K562 treated with DMSO at 1 percent for 4 hours (cell line): ENCODE results near the gene OR5L1. TPM values are rescaled to one million over a fixed set of nuclear protein-coding genes. Genes with fewer than 3 reads are reported as not detected.

Source experiments
- total RNA-seq: library from RNA; unstranded; fragments of 300-600 nt; gene quantifications from 2 replicates; pipeline ENCODE4 v1.2.3, GENCODE V29; 2022; ENCODE audit not compliant: insufficient read depth

The OR5L1 gene
- total RNA-seq = not detected in 2 replicates

DNA sequence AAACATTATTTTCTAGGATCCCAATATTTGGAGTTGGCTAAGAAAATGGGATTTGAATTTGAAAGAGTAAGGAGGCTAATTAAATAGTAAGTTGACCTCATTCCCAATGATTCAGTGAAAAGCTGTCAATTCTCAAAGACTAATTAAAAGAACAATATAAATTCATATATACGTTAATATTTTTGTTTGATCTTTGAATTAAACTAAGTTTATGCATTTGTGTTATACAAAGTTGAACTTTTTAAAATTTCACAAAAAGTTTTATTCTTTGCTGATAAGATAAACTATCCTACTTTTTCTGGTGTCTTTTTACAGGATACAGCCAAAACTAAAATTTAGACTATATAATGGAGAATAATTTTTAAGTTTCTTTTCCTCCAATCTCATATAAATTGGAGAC lies at the start of gene OR5L1:
Gene OR5L1, plus strand, starts transcription at position 301 of the 400 bp plus-strand sequence. CDS start 100 bp downstream, outside the sequence.

DNA sequence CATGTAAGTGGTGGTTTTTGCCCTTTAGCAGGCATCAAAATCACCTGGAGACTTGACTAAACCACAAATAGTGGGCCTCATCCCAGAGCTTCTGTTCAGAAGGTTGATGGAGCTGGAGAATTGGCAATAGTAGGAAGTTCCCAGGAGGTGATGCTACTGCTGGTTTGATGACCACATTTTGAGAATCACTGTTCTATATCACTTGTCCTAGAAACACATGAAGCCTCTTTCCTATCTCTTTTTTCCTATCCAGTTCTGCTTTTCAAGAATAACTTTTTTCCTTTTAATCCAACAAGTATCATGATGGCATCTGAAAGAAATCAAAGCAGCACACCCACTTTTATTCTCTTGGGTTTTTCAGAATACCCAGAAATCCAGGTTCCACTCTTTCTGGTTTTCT lies 38.0 kb upstream of the OR5L1 start, which contains the start of gene OR5D13:
Gene OR5D13, plus strand, starts transcription at position 301 of the 400 bp plus-strand sequence. Its CDS starts 0 bp downstream, at position 301.

DNA sequence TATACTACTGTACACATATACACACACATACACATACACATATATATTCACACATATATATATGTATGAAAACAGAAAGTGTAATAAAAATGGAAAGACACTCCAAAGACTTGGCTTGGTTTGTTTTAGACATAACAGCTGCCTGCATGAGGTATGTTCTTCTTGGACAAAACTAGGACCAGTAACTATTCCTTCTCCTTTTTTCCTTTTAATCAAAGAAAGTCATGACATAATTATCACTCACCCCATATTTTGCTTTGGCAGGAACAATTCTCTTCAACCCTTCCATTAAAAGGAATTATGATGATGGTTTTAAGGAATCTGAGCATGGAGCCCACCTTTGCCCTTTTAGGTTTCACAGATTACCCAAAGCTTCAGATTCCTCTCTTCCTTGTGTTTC lies 15.9 kb upstream of the OR5L1 start, which contains the start of gene OR5D14:
Gene OR5D14, plus strand, starts transcription at position 301 of the 400 bp plus-strand sequence. Its CDS starts 0 bp downstream, at position 301.

DNA sequence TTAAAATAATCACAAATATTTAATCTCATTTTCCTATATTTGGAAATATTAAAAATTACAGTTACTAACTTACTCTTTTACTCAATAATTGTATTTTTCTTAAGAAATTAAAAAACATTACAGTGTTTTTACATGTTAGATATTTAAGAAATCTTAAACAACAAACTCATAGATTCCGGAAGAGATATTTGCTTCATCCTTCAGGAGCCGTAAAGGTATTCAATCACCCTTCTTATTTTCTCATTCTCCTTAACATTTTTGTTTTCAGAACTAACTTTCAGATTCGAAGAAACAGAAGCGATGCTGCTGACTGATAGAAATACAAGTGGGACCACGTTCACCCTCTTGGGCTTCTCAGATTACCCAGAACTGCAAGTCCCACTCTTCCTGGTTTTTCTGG lies 8.2 kb downstream of the OR5L1 start, which contains the start of gene OR5D18:
Gene OR5D18, plus strand, starts transcription at position 301 of the 400 bp plus-strand sequence. Its CDS starts 0 bp downstream, at position 301.

DNA sequence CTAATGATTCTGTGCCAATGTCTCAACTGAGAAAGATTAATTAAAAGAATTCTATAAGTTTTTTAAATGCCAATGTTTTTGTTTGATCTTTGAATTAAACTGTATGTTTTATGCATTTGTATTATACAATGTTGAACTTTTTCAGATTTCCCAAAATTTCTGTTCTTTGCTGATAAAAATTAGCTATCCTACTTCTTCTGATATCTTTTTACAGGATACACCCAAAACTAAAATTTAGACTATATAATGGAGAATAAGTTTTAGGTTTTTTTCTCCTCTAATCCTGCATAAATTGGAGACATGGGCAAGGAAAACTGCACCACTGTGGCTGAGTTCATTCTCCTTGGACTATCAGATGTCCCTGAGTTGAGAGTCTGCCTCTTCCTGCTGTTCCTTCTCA lies 15.8 kb downstream of the OR5L1 start, which contains the start of gene OR5L2:
Gene OR5L2, plus strand, starts transcription at position 301 of the 400 bp plus-strand sequence. Its CDS starts 0 bp downstream, at position 301.

DNA sequence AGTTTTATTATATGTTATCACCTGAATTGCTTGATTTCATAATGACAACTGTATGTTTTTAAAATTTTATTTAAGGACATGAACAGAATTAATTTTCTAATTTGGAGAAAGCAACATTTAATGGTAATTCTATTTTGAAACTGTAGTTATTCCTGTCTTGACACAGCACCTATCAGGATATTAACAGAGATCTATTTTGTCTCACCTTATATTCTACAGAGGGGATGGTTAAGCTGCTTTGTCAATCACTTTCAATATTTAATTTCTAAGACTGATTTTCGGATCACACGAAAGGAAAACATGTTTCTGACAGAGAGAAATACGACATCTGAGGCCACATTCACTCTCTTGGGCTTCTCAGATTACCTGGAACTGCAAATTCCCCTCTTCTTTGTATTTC lies 27.3 kb downstream of the OR5L1 start, which contains the start of gene OR5D16:
Gene OR5D16, plus strand, starts transcription at position 301 of the 400 bp plus-strand sequence. Its CDS starts 0 bp downstream, at position 301.

Other genes with a start within 250 kb of the OR5L1 start
- gene OR4C16, start 239.2 kb upstream of the OR5L1 start, total RNA-seq = not detected in 2 replicates
- gene OR4C11, start 203.7 kb upstream of the OR5L1 start, total RNA-seq = not detected in 2 replicates
- gene OR4P4, start 176.3 kb upstream of the OR5L1 start, total RNA-seq = not detected in 2 replicates
- not detected in 2 replicates for gene OR4S2, start 163.0 kb upstream of the OR5L1 start, total RNA-seq
- not detected in 2 replicates for gene OR4C6, start 149.2 kb upstream of the OR5L1 start, total RNA-seq
- not detected in 2 replicates for gene OR5D13, start 37.9 kb upstream of the OR5L1 start, total RNA-seq
- not detected in 2 replicates for gene OR5D14, start 15.8 kb upstream of the OR5L1 start, total RNA-seq
- gene OR5D18, start 8.3 kb downstream of the OR5L1 start, total RNA-seq = not detected in 2 replicates
- not detected in 2 replicates for gene OR5L2, start 15.9 kb downstream of the OR5L1 start, total RNA-seq
- not detected in 2 replicates for gene OR5D16, start 27.4 kb downstream of the OR5L1 start, total RNA-seq
- gene TRIM51, start 71.9 kb downstream of the OR5L1 start, total RNA-seq = not detected in 2 replicates
- not detected in 2 replicates for gene OR5W2, start 103.2 kb downstream of the OR5L1 start, total RNA-seq
- not detected in 2 replicates for gene OR5I1, start 125.0 kb downstream of the OR5L1 start, total RNA-seq
- gene OR10AG1, start 158.6 kb downstream of the OR5L1 start, total RNA-seq = not detected in 2 replicates
- gene OR5F1, start 183.3 kb downstream of the OR5L1 start, total RNA-seq = not detected in 2 replicates
- not detected in 2 replicates for gene OR5AS1, start 216.3 kb downstream of the OR5L1 start, total RNA-seq